OCI-LY3 (cell line): Measurements from ENCODE around the gene CPEB2.

Experiments used
- H2AFZ ChIP-seq: fragments of 200-600, 300-600 bp; shearing (Covaris generic); 2 replicates; pipeline ENCODE4 v1.6.0; 2014; ENCODE audit warnings: antibody characterized with exemption, low read depth, low read length
- H3K27ac ChIP-seq: fragments of 200-600, 300-600 bp; sonication (generic); 2 replicates; pipeline ENCODE4 v1.5.1; 2014; ENCODE audit warnings: mild to moderate bottlenecking, low read length, moderate library complexity, mixed read lengths
- H3K27me3 ChIP-seq: fragments of 200-600, 300-600 bp; sonication (generic); 2 replicates; pipeline ENCODE4 v1.6.1; 2014; ENCODE audit warnings: low read depth, low read length, mixed read lengths
- H3K36me3 ChIP-seq: fragments of 200-600, 300-600 bp; sonication (generic); replicated peaks from 2 replicates; pipeline ENCODE3; 2014; ENCODE audit warnings: low read depth, low read length, mixed read lengths
- H3K4me1 ChIP-seq: fragments of 300-600, 200-600 bp; sonication (generic); 2 replicates; pipeline ENCODE4 v1.6.1; 2014; ENCODE audit warnings: low read length, mixed read lengths
- H3K4me2 ChIP-seq: fragments of 200-600, 300-600 bp; sonication (generic); 2 replicates; pipeline ENCODE4 v1.6.1; 2014; ENCODE audit warnings: low read length, mixed read lengths
- H3K4me3 ChIP-seq: fragments of 300-600, 200-600 bp; sonication (generic); 2 replicates; pipeline ENCODE4 v1.5.1; 2014; ENCODE audit warnings: antibody characterized with exemption, mild to moderate bottlenecking, low read length, moderate library complexity
- H3K79me2 ChIP-seq: fragments of 300-600, 200-600 bp; shearing (Covaris generic); 2 replicates; pipeline ENCODE4 v1.6.1; 2014; ENCODE audit warnings: mild to moderate bottlenecking, low read length, mixed read lengths
- H3K9ac ChIP-seq: fragments of 300-600, 200-600 bp; shearing (Covaris generic); 2 replicates; pipeline ENCODE4 v1.6.0; 2014; ENCODE audit warnings: mild to moderate bottlenecking, low read length, moderate library complexity
- H3K9me3 ChIP-seq: fragments of 200-600, 300-600 bp; shearing (Covaris generic); 2 replicates; pipeline ENCODE4 v1.6.1; 2014; ENCODE audit warnings: low read length, mixed read lengths; ENCODE audit not compliant: insufficient read depth
- H4K20me1 ChIP-seq: fragments of 200-600, 300-600 bp; sonication (generic); 2 replicates; pipeline ENCODE4 v1.6.1; 2016; ENCODE audit warnings: low read length, mixed read lengths; ENCODE audit not compliant: insufficient read depth
- CTCF ChIP-seq: fragments of 200-600, 300-600 bp; sonication (generic); IDR thresholded peaks from 2 replicates; pipeline ENCODE4 v1.5.1; 2014; ENCODE audit warnings: antibody characterized with exemption, low read length, low read depth
- EZH2phosphoT487 ChIP-seq: fragments of 200-600 bp; shearing (Covaris generic); IDR thresholded peaks from 2 replicates; pipeline ENCODE4 v1.6.1; 2018; ENCODE audit warnings: antibody characterized with exemption, mixed run types, low read depth

Gene CPEB2

GRCh38 chr4:15043226-15043625 lies 40.9 kb downstream of the CPEB2 start:
- Histone ChIP-seq H3K4me2 (no peak overlapping the region), H3K27me3 (no peaks in the 10 kb centered on the region), H3K4me3 (no peak overlapping the region), H3K79me2 (no peaks in the 10 kb centered on the region), H3K9ac (no peak overlapping the region), H4K20me1 (no peaks in the 10 kb centered on the region), H2AFZ (no peak overlapping the region), H3K9me3 (no peaks in the 10 kb centered on the region), H3K27ac (no peak overlapping the region), H3K36me3 (no peaks in the 10 kb centered on the region), H3K4me1 (no peaks in the 10 kb centered on the region)
- TF ChIP-seq CTCF (peak; percentile 37), EZH2phosphoT487 (no peak)

DNA sequence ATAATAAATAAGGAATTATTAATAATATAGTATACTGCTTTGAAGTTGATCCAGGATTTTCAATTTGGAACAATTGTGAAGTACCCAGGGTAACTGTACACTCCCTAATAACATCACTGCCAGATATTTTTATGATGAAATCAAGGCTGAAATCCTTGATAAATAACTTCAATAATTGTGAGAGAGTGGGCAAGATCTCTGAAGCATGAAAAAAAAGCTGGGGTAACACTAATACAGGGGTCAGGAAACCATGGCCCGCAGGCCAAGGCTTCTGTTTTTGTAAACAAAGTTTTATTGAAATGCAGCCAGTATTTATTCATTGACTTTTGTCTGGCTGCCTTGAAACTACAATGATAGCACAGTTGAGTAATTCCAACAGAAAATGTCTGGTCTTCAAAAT lies 41.6 kb downstream of the CPEB2 start:
- H3K4me2 ChIP-seq = no peak overlapping the region
- H3K9ac ChIP-seq = no peak overlapping the region
- H3K27me3 ChIP-seq = no peaks in the 10 kb centered on the region
- H3K4me3 ChIP-seq = no peak overlapping the region
- H3K27ac ChIP-seq = no peak overlapping the region
- H3K4me1 ChIP-seq = no peaks in the 10 kb centered on the region
- no peaks in the 10 kb centered on the region for H3K79me2 ChIP-seq
- H2AFZ ChIP-seq = no peak overlapping the region
- no peaks in the 10 kb centered on the region for H3K9me3 ChIP-seq
- TF ChIP-seq EZH2phosphoT487 (no peak), CTCF (no peak)
- no peaks in the 10 kb centered on the region for H3K36me3 ChIP-seq
- no peaks in the 10 kb centered on the region for H4K20me1 ChIP-seq

DNA sequence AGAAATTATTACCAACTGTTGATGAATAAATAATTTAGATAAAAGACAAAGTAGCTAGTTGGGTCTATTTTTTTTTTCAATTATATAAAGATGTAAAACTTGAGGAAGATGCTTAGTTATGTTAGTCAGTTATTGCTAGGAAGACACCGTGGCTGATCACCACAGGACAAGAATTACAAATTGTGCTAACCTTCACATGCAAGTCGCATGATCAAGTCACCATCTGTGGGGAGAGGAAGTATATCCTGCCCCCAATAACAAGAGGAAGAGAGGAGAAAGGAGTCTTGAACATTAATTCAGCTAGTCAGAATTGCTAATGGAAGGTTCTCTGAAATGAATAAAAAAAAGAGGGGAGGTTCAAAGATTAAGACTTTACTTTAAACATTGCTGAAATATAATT lies 52.3 kb downstream of the CPEB2 start:
- H3K9me3 ChIP-seq = no peaks in the 10 kb centered on the region
- no peak overlapping the region for H3K27ac ChIP-seq
- no peaks in the 10 kb centered on the region for H3K4me1 ChIP-seq
- H3K4me2 ChIP-seq = no peak overlapping the region
- TF ChIP-seq EZH2phosphoT487 (no peak), CTCF (no peak)
- no peak overlapping the region for H3K4me3 ChIP-seq
- no peak overlapping the region for H3K9ac ChIP-seq
- H2AFZ ChIP-seq = no peak overlapping the region
- no peaks in the 10 kb centered on the region for H3K27me3 ChIP-seq
- H3K36me3 ChIP-seq = peaks cover 34% of the 10 kb centered on the region
- H4K20me1 ChIP-seq = no peaks in the 10 kb centered on the region
- H3K79me2 ChIP-seq = no peaks in the 10 kb centered on the region

- H3K27ac ChIP-seq = no peak overlapping the region
- H3K79me2 ChIP-seq = no peaks in the 10 kb centered on the region
- H3K36me3 ChIP-seq = peaks cover 43% of the 10 kb centered on the region
- no peaks in the 10 kb centered on the region for H3K9me3 ChIP-seq
- no peaks in the 10 kb centered on the region for H4K20me1 ChIP-seq
- no peaks in the 10 kb centered on the region for H3K4me1 ChIP-seq
- no peak overlapping the region for H3K4me2 ChIP-seq
- H3K9ac ChIP-seq = no peak overlapping the region
- H3K27me3 ChIP-seq = no peaks in the 10 kb centered on the region
- no peak overlapping the region for H3K4me3 ChIP-seq
- TF ChIP-seq EZH2phosphoT487 (no peak), CTCF (no peak)
- no peak overlapping the region for H2AFZ ChIP-seq
Measured at GRCh38 chr4:15060213-15060612, 57.9 kb downstream of the CPEB2 start.
